IMR-90 (cell line): ENCODE results near the gene DRD4. TPM values are rescaled to one million over a fixed set of nuclear protein-coding genes. Genes with fewer than 3 reads are reported as not detected.

ENCODE experiments used
- ATAC-seq: fragments of 200-7000 bp; cut with Tn5 transposase; 2 replicates; pipeline ENCODE4 v1.9.1; 2020; ENCODE audit warnings: low read depth, mild to moderate bottlenecking, moderate library complexity
- BruUV-seq: library from RNA; stranded (reverse); fragments of 400-500 nt; replicated peaks from 2 replicates; lab custom pipeline; 2021; lab: Mats Ljungman, UMichigan
- CTCF ChIA-PET: fragments of 300-600 bp; formaldehyde crosslinking; extraction: SDS; loops from one replicate; lab custom pipeline; 2021; ENCODE audit warnings: antibody characterized with exemption; lab: Yijun Ruan, JAX
- POLR2A ChIA-PET: fragments of 300-600 bp; sonication (Branson Sonifier 250); formaldehyde crosslinking; loops from one replicate; lab custom pipeline; 2022; ENCODE audit warnings: antibody characterized with exemption; ENCODE audit not compliant: unreplicated experiment; lab: Charles Lee
- DNase-seq: peaks from one replicate; pipeline ENCODE4 v3.0.0; 2013
- H2AFZ ChIP-seq: replicated peaks from 2 replicates; pipeline ENCODE3; 2013; ENCODE audit warnings: low read length, mild to moderate bottlenecking; ENCODE audit not compliant: poor library complexity
- H2AK5ac ChIP-seq: 2 replicates; pipeline ENCODE4 v1.6.1; 2013; ENCODE audit warnings: low read depth, low read length, inconsistent platforms
- H2AK9ac ChIP-seq: replicated peaks from 2 replicates; pipeline ENCODE3; 2013; ENCODE audit warnings: mild to moderate bottlenecking, low read depth, low read length, moderate library complexity; ENCODE audit not compliant: poor library complexity
- H2BK120ac ChIP-seq: 2 replicates; pipeline ENCODE4 v1.6.1; 2013; ENCODE audit warnings: low read depth, low read length, inconsistent platforms
- H2BK15ac ChIP-seq: 3 replicates; pipeline ENCODE4 v1.6.1; 2013; ENCODE audit warnings: low read depth, low read length, inconsistent platforms
- H2BK20ac ChIP-seq: 2 replicates; pipeline ENCODE4 v1.6.1; 2013; ENCODE audit warnings: low read depth, mild to moderate bottlenecking, inconsistent platforms, low read length, moderate library complexity
- H2BK5ac ChIP-seq: 2 replicates; pipeline ENCODE4 v1.6.1; 2013; ENCODE audit warnings: mild to moderate bottlenecking, low read depth, low read length, inconsistent platforms; ENCODE audit not compliant: poor library complexity, severe bottlenecking
- H3K14ac ChIP-seq: replicated peaks from 2 replicates; pipeline ENCODE4 v1.6.1; 2013; ENCODE audit warnings: low read depth, low read length, inconsistent platforms
- H3K18ac ChIP-seq: 2 replicates; pipeline ENCODE4 v1.6.1; 2013; ENCODE audit warnings: low read depth, low read length, control low read depth
- H3K23ac ChIP-seq: 2 replicates; pipeline ENCODE4 v1.6.1; 2013; ENCODE audit warnings: low read depth, low read length, inconsistent platforms
- H3K27ac ChIP-seq: 2 replicates; pipeline ENCODE4 v1.5.1; 2013; ENCODE audit warnings: mild to moderate bottlenecking, control low read depth, low read length; ENCODE audit not compliant: insufficient read depth
- H3K27me3 ChIP-seq: 2 replicates; pipeline ENCODE4 v1.6.1; 2013; ENCODE audit warnings: low read length; ENCODE audit not compliant: control insufficient read depth, insufficient read depth
- H3K36me3 ChIP-seq: 2 replicates; pipeline ENCODE4 v1.6.1; 2013; ENCODE audit warnings: low read length, mixed read lengths; ENCODE audit not compliant: control insufficient read depth, insufficient read depth
- H3K4ac ChIP-seq: 2 replicates; pipeline ENCODE4 v1.6.1; 2013; ENCODE audit warnings: low read depth, low read length, inconsistent platforms
- H3K4me1 ChIP-seq: 2 replicates; pipeline ENCODE4 v1.6.1; 2013; ENCODE audit warnings: low read length, mixed read lengths; ENCODE audit not compliant: control insufficient read depth, insufficient read depth
- H3K4me2 ChIP-seq: 2 replicates; pipeline ENCODE4 v1.6.1; 2013; ENCODE audit warnings: low read depth, mild to moderate bottlenecking, control low read depth, low read length, moderate library complexity
- H3K4me3 ChIP-seq: 2 replicates; pipeline ENCODE4 v1.5.1; 2013; ENCODE audit warnings: low read depth, mild to moderate bottlenecking, control low read depth, low read length, moderate library complexity; ENCODE audit not compliant: insufficient read depth
- H3K56ac ChIP-seq: 2 replicates; pipeline ENCODE4 v1.6.1; 2013; ENCODE audit warnings: low read length, inconsistent platforms; ENCODE audit not compliant: insufficient read depth; ENCODE audit errors: extremely low read depth
- H3K79me1 ChIP-seq, 2 experiments: 2 replicates each; pipeline ENCODE4 v1.6.1; 2013; ENCODE audit warnings: low read length in 2 of 2, inconsistent platforms in 1 of 2, low read depth in 1 of 2
- H3K9ac ChIP-seq: 2 replicates; pipeline ENCODE4 v1.6.1; 2013; ENCODE audit warnings: low read depth, low read length, control low read depth
- H3K9me1 ChIP-seq: 2 replicates; pipeline ENCODE4 v1.6.1; 2013; ENCODE audit warnings: low read length, inconsistent platforms; ENCODE audit not compliant: insufficient read depth
- H3K9me3 ChIP-seq: 2 replicates; pipeline ENCODE4 v1.6.1; 2013; ENCODE audit warnings: low read length; ENCODE audit not compliant: control insufficient read depth, insufficient read depth
- H4K20me1 ChIP-seq: 2 replicates; pipeline ENCODE4 v1.6.1; 2013; ENCODE audit warnings: low read length, inconsistent platforms; ENCODE audit not compliant: insufficient read depth
- H4K5ac ChIP-seq: 2 replicates; pipeline ENCODE4 v1.6.1; 2013; ENCODE audit warnings: mild to moderate bottlenecking, low read depth, low read length, control low read depth
- H4K8ac ChIP-seq, 2 experiments: 2 replicates each; pipeline ENCODE4 v1.6.1; 2013; ENCODE audit warnings: low read depth in 2 of 2, low read length in 2 of 2, control low read depth in 1 of 2, inconsistent platforms in 1 of 2
- H4K91ac ChIP-seq: 2 replicates; pipeline ENCODE4 v1.6.1; 2013; ENCODE audit warnings: low read depth, low read length, inconsistent platforms; ENCODE audit not compliant: insufficient read depth
- MXI1 ChIP-seq: IDR thresholded peaks from 2 replicates; pipeline ENCODE4 v1.6.1; 2012; ENCODE audit warnings: low read depth, mild to moderate bottlenecking, low read length, moderate library complexity, borderline replicate concordance
- NFE2L2 ChIP-seq: fragments of 150-350 bp; IDR thresholded peaks from 2 replicates; pipeline ENCODE4 v1.6.1; 2016; ENCODE audit warnings: low read depth, mild to moderate bottlenecking, low read length
- POLR2A ChIP-seq: IDR thresholded peaks from 2 replicates; pipeline ENCODE4 v1.6.1; 2012; ENCODE audit warnings: mild to moderate bottlenecking, low read depth, low read length
- WGBS, 2 experiments: methylation state at CpG; one replicate each; pipeline versions ENCODE4 v1.1.5 to v1.1.7; 2013; ENCODE audit warnings: missing lambda C conversion rate in 2 of 2; ENCODE audit not compliant: insufficient read length in 1 of 2; ENCODE audit errors: extremely low coverage in 2 of 2; 5-methylcytosine and 5-hydroxymethylcytosine counted together
- dilution Hi-C: fragments of 300-500 bp; cut with HindIII; formaldehyde crosslinking; loops from one replicate; pipeline ENCODE4 v1.14.3; 2018; ENCODE audit warnings: low sequenced_read_pairs; ENCODE audit not compliant: unreplicated experiment
- in situ Hi-C: fragments of 300-500 bp; cut with MboI; formaldehyde crosslinking; loops from 3 replicates; pipeline ENCODE4 v1.14.3; 2019; ENCODE audit warnings: low sequenced_read_pairs, inconsistent platforms, mixed read lengths
- intact Hi-C: fragments of 100-400 bp; cut with micrococcal nuclease; formaldehyde crosslinking; loops from 2 replicates; pipeline ENCODE4 v1.10.0; 2022
- polyA plus RNA-seq, 3 experiments: library from polyadenylated mRNA; depleted of rRNA; stranded (reverse); fragments of >200 nt; gene quantifications; 2 replicates each; pipeline ENCODE4 v1.2.3, GENCODE V29; 2012; ENCODE audit warnings: low replicate concordance in 1 of 3
- total RNA-seq: library from RNA; depleted of rRNA; stranded (reverse); fragments of >200 nt; gene quantifications from 2 replicates; pipeline ENCODE4 v1.2.3, GENCODE V29; 2012

The DRD4 gene
- total and polyA plus RNA-seq, 2 of the 4 experiments (the other 2 are of a cell fraction) = not detected

- no peaks in the 10 kb centered on the region for H3K9me3 ChIP-seq
- no peak overlapping the region for H4K91ac ChIP-seq
- H3K4me2 ChIP-seq = no peak overlapping the region
- H2BK15ac ChIP-seq = no peak overlapping the region
- H3K18ac ChIP-seq = no peak overlapping the region
- no peak overlapping the region for H3K9ac ChIP-seq
- dilution Hi-C loops (no loop called here), intact Hi-C loops (no loop called here), in situ Hi-C loops (no loop called here)
- no peak overlapping the region for H3K56ac ChIP-seq
- 97% methylated on average over 9 of the region's 16 CpGs; no CpG with 5 or more reads in 1 of the 2 experiments for WGBS, 2 experiments
- H3K9me1 ChIP-seq = no peaks in the 10 kb centered on the region
- no peak overlapping the region for H2AK5ac ChIP-seq
- H3K27me3 ChIP-seq = no peaks in the 10 kb centered on the region
- no peak overlapping the region for H3K4me3 ChIP-seq
- H4K5ac ChIP-seq = no peak overlapping the region
- peaks cover 23% of the 10 kb centered on the region for H3K36me3 ChIP-seq
- no peak overlapping the region for H2BK120ac ChIP-seq
- BruUV-seq = no TSS peak
- H4K20me1 ChIP-seq = peaks cover 6% of the 10 kb centered on the region; the same call in 1 of the 2 replicates
- ATAC-seq (no peak), DNase-seq (no peak)
- peaks cover 1% of the 10 kb centered on the region for H3K4me1 ChIP-seq
- no peak overlapping the region for H3K14ac ChIP-seq
- H3K4ac ChIP-seq = no peak overlapping the region
- POLR2A ChIA-PET = no interaction called here
- no peaks in the 10 kb centered on the region; a peak in 1 of 4 replicates for H3K79me1 ChIP-seq
- H2AK9ac ChIP-seq = no peak overlapping the region
- TF ChIP-seq MXI1 (no peak), NFE2L2 (no peak), POLR2A (no peak)
- no peak overlapping the region for H4K8ac ChIP-seq
- no peak overlapping the region for H2BK20ac ChIP-seq
- CTCF ChIA-PET = no interaction called here
- H3K23ac ChIP-seq = no peak overlapping the region
- H2BK5ac ChIP-seq = no peak overlapping the region
- no peak overlapping the region for H3K27ac ChIP-seq
- no peak overlapping the region for H2AFZ ChIP-seq
These were observed 8.5 kb downstream of the DRD4 start for GRCh38 chr11:645536-645935.
